Stimulated activated CD8-positive, alpha-beta memory T cell treated with anti-CD3 and anti-CD28 coated beads, Interleukin-2, amount 100 ng/mL, for 48 hours (primary cell): ENCODE measurements around the gene BRI3.

Experiments
- DNase-seq, 2 donors: peaks; one replicate each; pipeline ENCODE4 v3.0.0-alpha.2; 2020; ENCODE audit warnings: low read depth in 2 of 2

The BRI3 gene

DNA sequence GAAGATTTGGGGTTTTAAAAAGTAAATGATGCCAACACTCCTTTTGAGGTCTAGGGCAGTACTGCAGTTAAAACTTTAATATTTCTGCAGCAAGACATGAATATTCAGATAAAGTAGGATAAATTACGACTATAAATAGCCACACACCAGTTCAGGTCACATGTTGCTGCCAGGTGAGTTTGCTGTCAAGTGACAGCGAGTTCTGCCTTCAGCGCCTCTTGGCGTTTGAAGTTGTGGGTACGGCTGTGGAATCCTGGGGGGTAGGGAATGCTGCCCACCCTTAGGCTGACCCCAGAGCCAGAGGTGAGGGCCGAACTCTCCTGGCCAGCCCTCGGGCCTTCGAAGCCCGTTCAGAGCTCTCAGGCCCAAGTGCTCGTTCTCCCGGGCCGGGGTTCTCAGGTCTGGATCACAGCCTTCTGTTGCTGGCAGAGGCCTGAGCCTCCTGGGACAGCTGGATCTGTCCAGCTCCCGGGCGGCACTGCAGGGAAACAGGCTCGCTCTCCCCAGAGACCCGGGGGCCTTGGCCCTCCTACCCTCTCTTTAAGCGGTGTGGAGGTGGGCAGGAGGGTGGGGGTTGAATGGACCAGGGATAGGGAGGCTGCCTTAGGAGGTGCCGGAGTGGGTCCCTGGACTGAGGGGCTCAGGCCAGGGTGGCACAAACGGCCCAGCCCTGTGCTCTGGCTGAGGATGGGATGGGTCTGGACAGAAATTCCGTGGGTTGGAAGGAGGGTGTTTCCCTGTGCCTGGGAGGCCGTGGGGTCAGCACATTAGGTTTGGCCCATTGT lies 5.4 kb downstream of the BRI3 start:
- no peak for DNase-seq

DNA sequence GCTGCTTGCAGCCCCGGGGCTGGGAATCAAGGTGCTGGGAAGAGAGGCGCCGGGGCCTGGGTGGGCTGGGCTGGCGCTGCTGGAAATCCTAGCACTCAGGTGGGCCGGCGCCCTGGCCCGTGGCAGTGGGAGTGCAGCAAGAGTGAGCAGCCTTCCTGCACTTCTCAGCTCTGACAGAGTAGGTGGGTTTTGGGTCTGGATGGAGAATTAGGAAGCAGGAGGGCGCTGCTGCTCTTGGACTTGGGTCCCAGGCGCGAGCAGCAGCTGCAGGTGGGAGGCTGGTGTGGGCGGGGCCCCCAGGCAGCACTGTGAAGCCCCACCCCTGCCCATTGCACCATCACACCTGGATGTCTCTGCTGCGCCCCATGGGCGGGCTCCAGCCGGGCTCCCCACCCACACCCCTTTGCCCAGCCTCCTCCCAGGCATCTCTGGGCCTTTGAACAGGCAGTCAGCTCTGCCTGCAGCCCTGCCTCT lies 6.0 kb downstream of the BRI3 start:
- DNase-seq: no peak

DNA sequence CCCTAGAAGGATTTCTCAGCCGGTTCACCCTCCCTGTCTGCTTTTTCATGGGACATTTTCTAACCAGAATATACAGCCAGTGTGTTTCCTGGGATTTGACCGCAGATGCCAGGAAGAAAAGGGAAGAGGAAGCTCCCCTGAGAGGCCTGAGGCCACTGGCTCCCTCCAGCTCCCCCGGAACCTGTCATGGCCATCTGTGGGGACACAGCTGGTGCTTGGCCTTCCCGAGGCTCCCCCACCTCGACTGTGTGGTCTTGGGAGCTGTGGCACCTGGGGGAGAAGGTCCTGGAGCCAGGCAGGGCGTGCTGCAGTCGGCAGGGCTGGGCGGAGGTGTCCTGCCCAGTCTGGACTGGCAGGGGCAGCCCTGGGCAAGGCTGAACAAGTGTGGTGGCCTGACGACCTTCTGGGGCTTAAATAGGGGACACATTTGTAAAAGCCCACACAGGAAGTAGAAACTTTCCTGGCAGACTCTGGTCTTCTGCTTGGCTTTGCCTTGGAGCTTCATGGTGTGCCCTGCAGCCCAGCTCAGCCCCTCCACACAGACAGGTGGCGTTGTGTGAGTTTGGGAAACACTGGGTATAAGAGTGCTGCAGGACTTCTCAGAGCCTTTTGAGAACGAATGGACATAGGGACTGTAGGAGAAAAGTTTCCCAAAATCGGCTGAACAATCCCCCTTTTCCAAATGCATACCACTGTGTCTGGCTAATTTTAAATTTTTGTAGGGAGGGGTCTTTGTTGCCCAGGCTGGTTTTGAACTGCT lies 6.8 kb downstream of the BRI3 start:
- DNase-seq: no peak

DNA sequence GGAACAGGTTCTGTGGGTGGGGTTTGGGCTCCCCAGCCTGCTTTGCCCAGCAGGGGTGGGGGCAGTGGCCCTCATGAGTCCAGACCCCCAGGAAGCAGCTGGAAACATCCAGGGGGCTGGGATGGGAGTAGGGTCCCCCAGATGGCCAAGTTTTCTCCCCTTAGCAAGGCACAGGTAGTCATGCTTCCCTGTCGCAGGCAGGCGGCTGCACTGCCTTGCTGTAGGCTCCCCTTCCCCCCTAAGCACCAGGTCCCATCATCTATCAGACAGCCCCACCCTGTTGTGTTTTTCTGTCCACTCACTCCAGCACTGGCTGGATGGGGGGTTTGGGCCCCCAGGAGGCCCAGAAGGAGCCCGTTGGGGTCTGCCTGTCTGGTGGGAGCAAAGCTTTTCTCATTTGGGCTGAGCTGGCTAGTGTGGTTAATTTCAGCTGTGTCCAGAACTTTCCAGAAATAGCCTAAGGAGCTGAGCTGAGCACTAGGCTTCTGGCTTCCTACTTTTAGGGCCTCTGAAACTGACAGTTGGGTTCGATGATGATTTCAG lies 7.9 kb downstream of the BRI3 start:
- no peak for DNase-seq

DNA sequence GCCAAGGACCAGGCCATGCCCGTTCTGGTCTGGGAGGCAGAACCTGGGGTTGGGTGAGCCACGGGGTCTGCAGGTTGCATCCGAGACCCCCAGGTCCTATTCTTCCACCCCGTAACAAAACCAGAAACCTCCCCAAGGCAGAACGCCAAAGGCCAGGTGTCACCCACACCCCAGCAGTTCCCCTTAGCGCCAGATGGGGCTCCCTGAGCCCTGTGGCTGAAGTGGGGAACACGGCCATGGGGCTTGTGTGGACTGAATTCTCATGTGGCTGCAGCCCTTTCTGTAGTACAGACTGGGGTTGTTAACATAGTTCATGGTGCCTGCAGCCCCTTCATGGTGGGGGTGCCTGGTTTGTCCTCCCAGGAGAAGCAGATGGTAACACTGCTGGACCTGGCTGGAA lies 10.2 kb downstream of the BRI3 start:
- no peak for DNase-seq

DNA sequence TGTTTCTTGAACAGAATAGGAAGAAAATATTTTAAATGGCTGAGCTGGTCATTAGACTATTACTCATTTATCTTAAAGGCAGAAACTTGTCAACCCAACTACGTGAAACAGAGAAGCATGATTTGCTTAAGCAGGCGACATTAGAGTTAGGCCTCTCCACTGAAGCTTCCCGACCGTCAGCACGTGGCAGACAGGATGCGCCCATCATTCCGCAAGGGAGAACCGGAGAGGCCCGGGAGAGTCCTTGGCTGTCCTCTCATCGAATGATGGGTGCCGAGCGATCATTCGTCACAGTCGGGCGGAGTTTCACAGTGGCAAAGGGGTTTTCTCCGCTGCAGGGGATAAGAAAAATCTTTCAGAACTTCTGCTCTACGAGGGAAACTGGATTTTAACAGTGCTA lies 11.8 kb downstream of the BRI3 start:
- DNase-seq: no peak

DNA sequence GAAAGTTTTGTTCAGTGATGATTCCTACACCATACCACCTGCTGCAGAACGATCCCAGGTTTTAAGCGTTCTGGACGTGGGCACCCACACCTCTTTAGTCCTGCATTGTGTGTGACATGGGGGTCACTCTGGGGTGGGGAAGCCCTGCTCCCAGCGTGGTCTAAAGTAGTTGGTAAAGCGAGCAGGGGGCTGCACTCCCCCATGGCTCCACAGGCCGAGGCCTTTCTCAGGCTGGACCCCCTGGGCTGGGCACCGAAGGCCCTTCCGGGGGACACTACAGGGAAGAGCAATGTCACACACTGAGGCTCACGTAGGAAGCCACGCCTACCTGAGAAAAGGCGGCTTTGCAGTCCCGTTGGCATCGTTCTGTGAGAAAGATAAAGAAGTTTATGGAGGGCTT lies 12.3 kb downstream of the BRI3 start:
- no peak for DNase-seq

DNA sequence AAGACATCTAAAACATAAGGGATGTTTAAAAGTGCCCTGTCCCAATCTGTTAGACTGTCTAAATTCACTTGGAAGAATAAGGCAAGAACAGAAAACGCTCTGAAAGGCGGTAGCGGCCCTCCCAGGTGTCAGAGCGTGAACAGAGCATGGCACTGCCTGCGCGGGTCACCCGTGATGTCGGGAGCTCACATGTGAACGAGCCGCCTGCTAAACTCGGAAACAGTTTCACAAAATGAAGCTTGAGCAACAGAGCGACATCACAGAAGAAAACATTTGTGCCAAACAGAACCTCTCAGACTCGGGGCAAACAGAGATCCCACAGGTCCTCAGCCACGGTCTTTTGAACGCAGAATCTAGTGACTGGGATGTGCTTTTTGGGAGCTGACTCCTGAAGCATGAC lies 12.8 kb downstream of the BRI3 start:
- DNase-seq: no peak

DNA sequence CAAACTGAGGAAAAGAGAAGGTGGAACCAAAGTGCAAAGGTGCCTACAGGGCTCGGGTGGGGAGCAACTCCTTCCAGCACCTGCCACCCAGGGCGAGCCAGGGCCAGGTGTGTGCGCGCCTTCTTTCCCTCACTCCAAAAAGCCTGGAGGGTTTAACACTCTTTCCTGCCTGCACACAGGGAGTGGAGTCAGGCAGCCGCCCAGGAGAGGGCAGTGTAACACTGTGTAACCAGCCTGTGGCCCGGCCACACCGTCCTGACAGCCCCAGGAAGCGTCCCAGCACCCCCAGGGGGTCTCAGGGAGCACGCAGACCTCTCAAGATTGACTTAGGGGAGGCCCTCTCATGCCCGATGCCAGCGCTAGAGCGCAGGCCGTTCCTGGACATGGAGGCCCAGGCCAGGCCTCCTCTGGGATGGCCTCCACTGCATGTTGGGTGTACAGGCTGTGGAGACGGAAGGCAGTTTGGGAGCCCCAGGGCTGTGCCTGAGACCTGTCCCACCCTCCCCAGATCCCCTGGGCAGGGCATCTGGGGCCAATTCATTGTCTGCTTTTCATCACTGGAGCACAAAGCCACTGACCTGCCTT lies 13.4 kb downstream of the BRI3 start:
- peak; percentile 9 to 19 for DNase-seq

DNA sequence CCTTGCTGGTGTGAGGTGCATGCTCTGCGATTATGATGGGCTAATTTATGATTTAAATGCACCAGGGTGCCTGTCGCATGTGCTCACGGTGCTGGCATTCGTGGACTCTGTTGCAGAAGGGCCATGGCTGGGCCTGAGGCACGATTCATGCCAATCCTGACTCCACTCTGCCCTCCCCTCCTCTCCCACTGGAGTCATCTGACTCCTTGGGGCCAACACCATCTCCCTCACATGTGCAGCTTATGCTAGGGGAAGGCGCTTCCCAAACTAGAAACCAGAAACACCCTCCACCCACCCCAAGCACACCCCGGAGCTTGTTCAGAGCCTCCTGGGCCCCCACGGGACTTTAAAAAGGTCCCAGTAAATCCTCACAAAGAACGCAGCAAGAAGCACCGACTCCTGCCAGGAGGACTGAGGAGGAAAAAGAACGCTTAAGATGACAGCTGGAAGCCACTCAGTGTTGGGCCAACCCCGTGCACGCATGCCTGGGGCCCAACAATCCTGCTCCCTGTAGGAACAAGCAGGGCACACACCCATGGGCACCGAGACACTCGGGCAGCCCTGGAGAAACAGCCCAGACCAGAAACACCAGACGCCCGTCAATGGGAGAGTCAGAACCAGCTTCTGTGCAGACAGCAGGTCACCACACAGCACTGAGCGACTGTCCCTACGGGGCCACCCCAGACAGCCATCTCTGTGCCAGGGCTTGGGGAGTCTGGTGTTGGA lies 14.1 kb downstream of the BRI3 start:
- no peak for DNase-seq

DNA sequence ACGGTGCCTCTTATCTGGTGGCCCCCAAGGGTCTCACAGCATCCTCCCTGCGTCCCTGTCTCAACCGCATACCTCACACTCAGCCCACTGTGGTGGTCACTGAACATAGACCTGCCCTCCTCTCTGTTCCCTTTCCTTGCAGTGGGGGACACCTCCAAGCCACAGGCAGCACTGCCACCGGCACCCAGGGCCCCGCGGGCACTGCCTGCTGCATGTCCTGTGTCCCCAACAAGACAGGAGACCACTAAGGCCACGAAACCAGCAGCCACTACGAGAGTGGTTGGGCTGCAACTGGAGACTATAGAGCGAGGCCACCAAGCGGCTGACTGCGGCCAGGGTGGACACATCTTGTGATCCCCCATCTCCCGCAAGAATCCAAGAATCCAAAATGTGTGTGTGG lies 15.3 kb downstream of the BRI3 start:
- no peak for DNase-seq

DNA sequence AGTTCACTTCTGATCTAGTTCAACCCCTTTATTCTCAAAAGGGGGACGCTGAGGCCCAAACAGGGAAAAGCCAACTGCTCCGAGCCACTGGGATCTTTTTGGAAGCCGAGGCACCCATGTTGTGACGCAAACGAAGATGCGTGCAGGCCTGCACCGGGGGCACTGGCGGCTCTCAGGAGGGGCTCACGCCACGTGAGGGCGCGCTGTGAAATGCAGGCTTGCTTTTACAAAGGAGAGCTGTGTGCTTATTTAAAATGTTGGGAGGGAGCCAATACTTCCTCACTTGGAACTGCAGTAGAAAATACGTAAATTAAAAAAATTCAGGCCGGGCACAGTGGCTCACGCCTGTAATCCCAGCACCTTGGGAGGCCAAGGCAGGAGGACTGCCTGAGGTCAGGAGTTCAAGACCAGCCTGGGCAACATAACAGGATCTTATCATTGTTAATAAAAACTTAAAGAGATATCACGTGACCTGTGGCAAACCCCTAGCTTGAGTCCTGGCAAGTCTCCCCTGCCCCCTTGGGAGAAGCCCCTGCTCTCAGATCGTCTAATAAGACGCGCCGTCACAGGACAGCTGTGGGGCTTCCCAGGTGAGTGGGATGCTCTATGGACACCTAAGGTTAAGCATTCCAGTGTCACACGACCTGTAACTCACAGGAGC lies 16.3 kb downstream of the BRI3 start:
- no peak for DNase-seq

DNA sequence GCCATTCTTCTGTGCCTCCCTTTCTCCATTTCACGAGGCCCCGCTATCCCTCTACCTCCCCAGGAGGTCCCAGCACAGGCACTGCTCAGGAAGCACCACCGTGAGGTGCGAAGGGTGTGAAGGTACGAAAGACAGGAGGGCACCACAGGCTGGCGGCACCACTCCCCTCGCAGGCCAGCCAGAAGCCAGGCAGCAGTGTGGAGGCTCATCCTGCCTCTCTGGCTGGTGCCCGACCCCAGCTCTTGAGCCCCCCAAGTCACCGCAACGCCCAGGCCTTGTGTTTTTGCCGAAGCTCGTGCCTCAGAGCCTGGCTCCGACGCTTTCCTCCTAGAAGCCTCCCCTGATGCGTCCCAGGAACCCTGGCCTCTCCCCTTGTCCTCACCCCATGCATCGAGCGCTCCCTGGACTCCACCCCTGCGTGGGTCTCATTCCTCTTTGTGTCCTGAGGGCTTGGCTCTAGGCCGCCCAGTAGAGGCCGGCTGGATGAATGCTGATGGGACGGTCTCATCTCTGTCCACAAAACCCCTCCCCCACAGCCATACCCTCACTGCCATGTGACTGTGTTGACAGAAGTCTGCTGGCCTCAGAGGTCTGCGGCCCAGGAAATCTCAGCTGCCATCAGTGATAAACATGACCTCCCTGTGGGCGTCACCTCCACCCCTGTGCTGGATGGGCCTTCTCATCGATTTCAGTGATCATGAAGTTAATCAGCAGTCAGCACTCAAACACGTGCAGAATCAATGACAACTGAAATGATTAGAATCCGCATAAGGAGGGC lies 19.3 kb downstream of the BRI3 start:
- DNase-seq: no peak

DNA sequence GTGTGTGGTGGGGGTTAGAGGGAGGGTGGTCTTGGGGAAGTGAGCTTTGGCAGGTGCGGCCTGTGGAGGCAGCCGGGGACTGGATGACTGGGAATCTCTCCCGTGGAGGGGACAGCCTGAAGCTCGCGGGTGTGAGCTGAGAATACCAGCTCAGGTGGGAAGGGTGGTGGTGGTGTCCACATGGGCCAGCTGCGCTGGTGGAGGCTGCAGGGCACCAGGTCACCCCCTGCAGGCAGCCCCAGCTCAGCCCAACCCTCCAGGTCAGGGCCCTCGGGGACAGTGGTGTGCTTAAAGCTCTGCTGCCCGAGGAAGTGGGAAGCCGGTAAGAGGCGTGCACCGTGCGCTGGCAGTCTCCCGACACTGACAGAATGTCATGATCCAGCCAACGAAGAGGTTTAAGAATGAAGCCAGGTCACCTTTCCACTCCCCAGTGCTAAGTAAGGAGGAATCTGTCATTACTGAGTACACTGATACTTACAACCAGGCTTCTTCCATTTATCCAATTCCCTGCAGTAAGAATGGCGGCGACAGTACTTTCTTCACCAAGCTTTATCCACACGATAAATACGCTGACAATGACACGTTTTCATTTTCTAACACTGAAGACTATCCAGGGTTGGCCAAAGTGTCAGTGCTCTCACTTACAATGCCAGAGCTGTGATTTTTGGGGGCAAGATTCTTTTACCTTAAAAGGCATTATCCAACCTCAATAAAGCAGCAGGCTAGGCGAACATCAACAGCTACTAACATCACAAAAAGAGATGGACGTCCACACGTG lies 20.4 kb downstream of the BRI3 start:
- no peak for DNase-seq

DNA sequence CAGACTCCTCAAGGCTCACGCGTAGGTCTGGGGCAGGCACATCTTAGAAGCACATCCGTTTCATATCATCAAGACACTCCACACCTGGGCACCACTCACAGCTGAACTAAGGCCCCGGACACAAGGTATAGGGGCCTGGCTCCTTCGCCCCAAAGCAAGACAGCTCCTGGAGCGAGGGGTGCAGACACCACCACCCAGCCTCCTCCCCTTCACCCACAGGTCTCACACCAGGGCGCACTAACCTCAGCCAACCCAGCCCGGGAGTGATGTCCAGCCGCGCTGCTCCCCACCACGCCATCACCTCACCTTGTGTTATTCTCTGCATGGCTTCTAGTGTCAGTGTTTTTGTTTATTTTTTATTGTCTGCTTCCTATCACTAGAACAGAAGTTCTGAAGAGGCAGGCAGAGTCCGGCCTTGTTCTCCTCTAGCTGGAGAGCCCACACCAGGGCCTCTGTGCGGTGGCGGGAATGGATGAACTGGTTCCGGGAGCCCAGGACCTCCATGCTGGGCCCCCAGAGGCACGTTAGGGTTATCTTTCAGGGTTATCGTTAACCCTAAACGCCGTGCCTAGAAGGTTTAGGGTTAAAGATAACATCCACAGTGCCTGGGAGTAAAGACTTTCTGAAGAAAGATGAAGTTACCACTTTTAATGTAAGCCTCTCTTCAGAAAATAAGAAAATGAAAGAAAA lies 21.8 kb downstream of the BRI3 start:
- no peak for DNase-seq

DNA sequence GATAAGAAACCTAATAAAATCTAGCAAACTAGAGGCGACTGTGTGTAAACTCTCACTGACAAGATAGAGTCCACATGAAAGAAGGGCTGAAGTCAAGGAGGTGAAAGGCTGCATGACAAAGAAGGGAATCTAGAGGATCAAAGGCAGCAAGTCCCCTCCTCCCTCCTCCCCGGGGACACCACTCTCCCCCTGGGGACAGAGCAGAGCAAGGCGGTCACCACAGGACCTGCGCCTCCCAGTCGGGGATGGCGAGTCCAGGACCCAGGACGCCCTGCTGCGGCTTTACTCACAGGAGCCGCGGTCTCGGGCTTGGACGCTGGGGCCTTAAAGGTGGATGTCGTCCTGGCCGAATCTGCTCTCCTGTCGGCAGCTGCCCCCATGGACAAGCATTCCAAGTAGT lies 22.4 kb downstream of the BRI3 start:
- no peak for DNase-seq

DNA sequence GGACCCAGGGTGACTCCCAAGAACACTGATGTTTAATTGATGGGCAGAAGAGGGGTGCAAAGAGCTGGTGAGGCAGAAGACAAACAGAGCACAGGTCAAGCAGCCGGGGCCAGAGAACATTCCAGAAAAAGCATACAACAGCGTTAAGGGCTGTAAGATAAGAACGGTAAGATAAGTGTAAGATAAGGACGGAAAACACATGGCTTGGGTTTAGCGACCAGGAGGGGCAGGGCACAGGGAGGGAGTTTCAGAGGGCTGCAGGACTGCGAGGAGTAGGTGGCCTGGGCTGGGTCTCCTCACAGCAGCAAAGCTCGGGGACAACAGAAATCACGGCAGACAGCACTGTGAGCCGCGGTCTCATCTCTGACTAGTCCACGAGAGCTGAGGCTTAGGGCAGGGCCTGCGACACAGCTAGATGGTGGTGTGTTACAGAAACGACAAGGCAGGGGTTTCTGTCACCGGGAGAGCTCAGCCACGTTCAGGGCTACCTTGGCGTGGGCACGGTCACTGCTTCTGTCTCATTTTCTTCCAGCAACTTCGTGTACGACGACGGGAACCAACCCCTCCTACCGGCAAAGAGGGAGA lies 24.6 kb downstream of the BRI3 start:
- no peak for DNase-seq

DNA sequence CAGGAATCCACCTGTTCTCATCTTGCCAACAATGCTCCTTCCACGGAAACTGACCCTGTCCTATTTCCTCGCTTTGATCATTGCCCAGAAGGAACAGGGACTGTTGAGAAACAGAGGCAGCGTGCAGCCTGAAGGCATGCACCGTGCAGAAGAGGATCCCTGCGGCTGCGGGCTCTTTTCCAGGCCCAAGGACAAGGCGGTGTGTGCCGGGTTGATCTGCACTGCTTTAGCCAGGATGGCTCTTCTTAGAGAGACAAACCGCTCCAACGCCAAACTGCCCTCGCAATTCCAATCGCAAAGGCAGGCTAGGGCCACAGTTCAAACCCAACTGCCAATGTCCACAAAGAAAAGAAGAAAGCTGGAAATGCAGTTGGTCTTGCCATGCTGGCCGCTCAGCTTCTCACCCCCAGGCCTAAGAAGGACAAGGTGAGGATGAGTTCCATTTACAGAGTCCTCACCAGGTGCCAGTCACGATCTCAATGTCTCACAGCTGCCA lies 26.5 kb downstream of the BRI3 start:
- no peak for DNase-seq

DNA sequence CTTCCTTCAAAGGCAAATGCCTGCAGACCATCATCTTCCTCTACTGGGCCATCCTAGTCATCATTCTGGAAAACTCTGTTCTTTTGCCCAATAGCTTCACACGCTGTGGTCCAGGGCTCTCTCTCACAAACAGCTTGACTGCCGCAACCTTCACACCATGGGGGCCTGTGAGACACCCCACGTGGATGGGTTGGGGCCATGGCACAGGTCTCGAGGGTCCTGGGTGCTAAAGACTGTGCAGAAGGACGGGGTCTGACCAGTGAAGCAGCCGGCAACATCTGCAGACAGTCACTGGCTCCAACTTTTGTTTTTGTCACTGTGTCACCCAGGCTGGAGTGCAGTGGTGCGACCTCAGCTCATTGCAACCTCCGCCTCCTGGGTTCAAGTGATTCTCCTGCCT lies 28.1 kb downstream of the BRI3 start:
- DNase-seq: no peak
